Measurements from ENCODE around the gene MALRD1.

GRCh38 chr10:19668116-19668515 is 619.5 kb downstream of the MALRD1 start:
- TF ChIP-seq, protein P1, sequence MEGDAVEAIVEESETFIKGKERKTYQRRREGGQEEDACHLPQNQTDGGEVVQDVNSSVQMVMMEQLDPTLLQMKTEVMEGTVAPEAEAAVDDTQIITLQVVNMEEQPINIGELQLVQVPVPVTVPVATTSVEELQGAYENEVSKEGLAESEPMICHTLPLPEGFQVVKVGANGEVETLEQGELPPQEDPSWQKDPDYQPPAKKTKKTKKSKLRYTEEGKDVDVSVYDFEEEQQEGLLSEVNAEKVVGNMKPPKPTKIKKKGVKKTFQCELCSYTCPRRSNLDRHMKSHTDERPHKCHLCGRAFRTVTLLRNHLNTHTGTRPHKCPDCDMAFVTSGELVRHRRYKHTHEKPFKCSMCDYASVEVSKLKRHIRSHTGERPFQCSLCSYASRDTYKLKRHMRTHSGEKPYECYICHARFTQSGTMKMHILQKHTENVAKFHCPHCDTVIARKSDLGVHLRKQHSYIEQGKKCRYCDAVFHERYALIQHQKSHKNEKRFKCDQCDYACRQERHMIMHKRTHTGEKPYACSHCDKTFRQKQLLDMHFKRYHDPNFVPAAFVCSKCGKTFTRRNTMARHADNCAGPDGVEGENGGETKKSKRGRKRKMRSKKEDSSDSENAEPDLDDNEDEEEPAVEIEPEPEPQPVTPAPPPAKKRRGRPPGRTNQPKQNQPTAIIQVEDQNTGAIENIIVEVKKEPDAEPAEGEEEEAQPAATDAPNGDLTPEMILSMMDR (IDR thresholded peaks at IDR 0.05), result no peak
- TF ChIP-seq POLR2A (IDR thresholded peaks at IDR 0.05), result no peak
